Vagina (tissue), 2 donors: ENCODE measurements around the gene SLC17A7. TPM values are rescaled to one million over a fixed set of nuclear protein-coding genes. Genes with fewer than 3 reads are reported as not detected.

ENCODE experiments used
- DNase-seq, 2 donors: peaks; one replicate each; pipeline ENCODE4 v3.0.0-alpha.2; 2017; ENCODE audit errors: extremely low spot score in 2 of 2
- H3K27ac ChIP-seq: fragments of 200-600 bp; sonication (generic); one replicate; pipeline ENCODE4 v1.5.1; 2019
- H3K27me3 ChIP-seq: fragments of 200-600 bp; sonication (generic); one replicate; pipeline ENCODE4 v1.5.1; 2019
- H3K36me3 ChIP-seq, 2 donors: fragments of 200-600 bp; sonication (generic); one replicate each; pipeline ENCODE4 v1.5.1; 2017 to 2019
- H3K4me1 ChIP-seq: fragments of 200-600 bp; sonication (generic); one replicate; pipeline ENCODE4 v1.5.1; 2019
- H3K4me3 ChIP-seq, 2 donors: fragments of 200-600 bp; sonication (generic); 1 replicate in 1 of 2; 2 replicates in 1 of 2; pipeline ENCODE4 v1.5.1; 2016 to 2019
- H3K9me3 ChIP-seq: fragments of 200-600 bp; sonication (generic); one replicate; pipeline ENCODE4 v1.5.1; 2019
- POLR2A ChIP-seq, 2 donors: fragments of 450-650 bp; IDR thresholded peaks; one replicate each; pipeline ENCODE4 v1.6.1; 2017; ENCODE audit warnings: antibody characterized with exemption in 2 of 2, mild to moderate bottlenecking in 2 of 2, moderate library complexity in 2 of 2
- POLR2AphosphoS5 ChIP-seq, 2 donors: sonication (generic); formaldehyde crosslinking; IDR thresholded peaks; one replicate each; pipeline ENCODE4 v1.9.0; 2017; ENCODE audit warnings: antibody characterized with exemption in 2 of 2, mild to moderate bottlenecking in 2 of 2, low read depth in 1 of 2; ENCODE audit not compliant: insufficient read depth in 1 of 2
- intact Hi-C: fragments of 100-400 bp; cut with DNase I; formaldehyde crosslinking; loops from one replicate; pipeline ENCODE4 v1.15.1; 2023
- total RNA-seq: library from RNA; depleted of rRNA; stranded (reverse); fragments of >200 nt; gene quantifications from one replicate; pipeline ENCODE4 v1.2.3, GENCODE V29; 2016
- TF ChIP-seq, protein P1 (sequence below), 3 experiments: fragments of 450-650 bp in 2 of 3; fragments of 200-600 bp in 1 of 3; sonication (generic) in 1 of 3; IDR thresholded peaks; one replicate each; pipeline ENCODE4 v1.5.1; 2017 to 2019; ENCODE audit warnings: antibody characterized with exemption in 3 of 3, mild to moderate bottlenecking in 2 of 3, moderate library complexity in 2 of 3

The SLC17A7 gene
- total RNA-seq, 1 donor from 2014 or later = 0.74 TPM

DNA sequence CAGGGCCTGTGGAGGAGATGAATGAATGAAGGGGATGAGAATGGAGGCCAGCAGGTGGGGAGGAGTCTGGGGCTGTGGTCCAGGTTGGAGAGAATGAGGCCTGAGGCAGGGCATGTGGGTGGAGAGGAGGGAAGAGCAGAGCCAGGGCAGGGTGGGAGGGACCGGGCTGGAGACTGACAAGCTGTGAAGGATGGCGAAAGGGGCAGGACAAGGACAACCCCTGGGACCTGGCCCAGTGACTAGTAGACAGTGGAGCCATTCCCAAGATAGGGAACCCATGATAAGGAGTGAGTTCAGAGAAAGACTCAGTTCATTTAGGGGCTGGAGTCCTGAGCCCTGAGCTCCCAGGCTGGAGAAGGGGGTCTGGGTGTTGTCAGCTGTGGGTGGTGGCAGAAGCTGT is 21.1 kb downstream of the SLC17A7 start:
- DNase-seq = no peak
- no peak overlapping the region for H3K27ac ChIP-seq
- H3K36me3 ChIP-seq = no peaks in the 10 kb centered on the region
- intact Hi-C loops = no loop called here
- TF ChIP-seq POLR2A (IDR thresholded peaks at IDR 0.05) (no peak), POLR2AphosphoS5 (IDR thresholded peaks at IDR 0.05; ENCODE audit: insufficient read depth in 1 of 2, low read depth in 1 of 2) (no peak)
- TF ChIP-seq, protein P1, sequence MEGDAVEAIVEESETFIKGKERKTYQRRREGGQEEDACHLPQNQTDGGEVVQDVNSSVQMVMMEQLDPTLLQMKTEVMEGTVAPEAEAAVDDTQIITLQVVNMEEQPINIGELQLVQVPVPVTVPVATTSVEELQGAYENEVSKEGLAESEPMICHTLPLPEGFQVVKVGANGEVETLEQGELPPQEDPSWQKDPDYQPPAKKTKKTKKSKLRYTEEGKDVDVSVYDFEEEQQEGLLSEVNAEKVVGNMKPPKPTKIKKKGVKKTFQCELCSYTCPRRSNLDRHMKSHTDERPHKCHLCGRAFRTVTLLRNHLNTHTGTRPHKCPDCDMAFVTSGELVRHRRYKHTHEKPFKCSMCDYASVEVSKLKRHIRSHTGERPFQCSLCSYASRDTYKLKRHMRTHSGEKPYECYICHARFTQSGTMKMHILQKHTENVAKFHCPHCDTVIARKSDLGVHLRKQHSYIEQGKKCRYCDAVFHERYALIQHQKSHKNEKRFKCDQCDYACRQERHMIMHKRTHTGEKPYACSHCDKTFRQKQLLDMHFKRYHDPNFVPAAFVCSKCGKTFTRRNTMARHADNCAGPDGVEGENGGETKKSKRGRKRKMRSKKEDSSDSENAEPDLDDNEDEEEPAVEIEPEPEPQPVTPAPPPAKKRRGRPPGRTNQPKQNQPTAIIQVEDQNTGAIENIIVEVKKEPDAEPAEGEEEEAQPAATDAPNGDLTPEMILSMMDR (IDR thresholded peaks at IDR 0.05) = no peak
- H3K4me1 ChIP-seq = peaks cover 26% of the 10 kb centered on the region
- H3K9me3 ChIP-seq = no peaks in the 10 kb centered on the region
- no peak overlapping the region for H3K4me3 ChIP-seq
- peaks cover 25% of the 10 kb centered on the region for H3K27me3 ChIP-seq

GRCh38 chr19:49419173-49419572 is 22.2 kb downstream of the SLC17A7 start:
- TF ChIP-seq, protein P1 (IDR thresholded peaks at IDR 0.05) = no peak
- no peak for TF ChIP-seq POLR2A (IDR thresholded peaks at IDR 0.05)
- no peak for TF ChIP-seq POLR2AphosphoS5 (IDR thresholded peaks at IDR 0.05; ENCODE audit: insufficient read depth in 1 of 2, low read depth in 1 of 2)
- Histone ChIP-seq H3K36me3 (no peaks in the 10 kb centered on the region), H3K4me3 (no peak overlapping the region), H3K27me3 (peaks cover 25% of the 10 kb centered on the region), H3K9me3 (no peaks in the 10 kb centered on the region), H3K4me1 (peaks cover 26% of the 10 kb centered on the region), H3K27ac (no peak overlapping the region)
- DNase-seq = no peak
- intact Hi-C loops = no loop called here

GRCh38 chr19:49418511-49418910 is 22.8 kb downstream of the SLC17A7 start:
- peaks cover 23% of the 10 kb centered on the region for H3K27me3 ChIP-seq
- H3K4me3 ChIP-seq = no peak overlapping the region
- no peak overlapping the region for H3K27ac ChIP-seq
- TF ChIP-seq, protein P1 (IDR thresholded peaks at IDR 0.05) = no peak
- TF ChIP-seq POLR2A (IDR thresholded peaks at IDR 0.05) (no peak), POLR2AphosphoS5 (IDR thresholded peaks at IDR 0.05; ENCODE audit: insufficient read depth in 1 of 2, low read depth in 1 of 2) (no peak)
- no peaks in the 10 kb centered on the region for H3K36me3 ChIP-seq
- H3K4me1 ChIP-seq = peaks cover 25% of the 10 kb centered on the region
- no peak for DNase-seq
- H3K9me3 ChIP-seq = no peaks in the 10 kb centered on the region
- intact Hi-C loops = no loop called here

GRCh38 chr19:49417088-49417487 is 24.2 kb downstream of the SLC17A7 start:
- DNase-seq = no peak
- peaks cover 11% of the 10 kb centered on the region for H3K4me1 ChIP-seq
- H3K27me3 ChIP-seq = peaks cover 9% of the 10 kb centered on the region
- no peak overlapping the region for H3K4me3 ChIP-seq
- H3K27ac ChIP-seq = no peak overlapping the region
- no peaks in the 10 kb centered on the region for H3K9me3 ChIP-seq
- H3K36me3 ChIP-seq = no peaks in the 10 kb centered on the region
- TF ChIP-seq, protein P1 (IDR thresholded peaks at IDR 0.05) = no peak
- no peak for TF ChIP-seq POLR2A (IDR thresholded peaks at IDR 0.05)
- TF ChIP-seq POLR2AphosphoS5 (IDR thresholded peaks at IDR 0.05; ENCODE audit: insufficient read depth in 1 of 2, low read depth in 1 of 2) = no peak
- intact Hi-C loops = no loop called here

DNA sequence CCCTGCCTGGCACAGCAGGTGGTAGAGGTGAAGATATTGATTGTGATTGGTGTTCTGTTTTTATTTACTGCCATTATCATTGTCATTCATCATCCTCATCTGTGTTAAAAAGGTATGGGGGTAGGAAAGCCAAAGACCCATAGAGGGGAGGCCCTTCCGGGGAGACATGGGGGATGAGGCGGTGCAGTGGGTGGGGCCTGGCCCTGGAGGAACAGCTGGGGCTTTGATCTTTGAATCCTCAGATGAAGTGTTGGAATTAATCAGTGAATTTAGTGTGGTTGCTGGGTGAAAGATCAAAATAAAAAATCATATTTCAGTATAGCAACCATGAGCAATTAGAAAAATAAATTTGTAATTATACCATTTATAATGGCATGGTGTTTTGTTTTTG is 25.5 kb downstream of the SLC17A7 start:
- H3K4me3 ChIP-seq = no peak overlapping the region
- H3K27me3 ChIP-seq = no peaks in the 10 kb centered on the region
- intact Hi-C loops = no loop called here
- no peaks in the 10 kb centered on the region for H3K36me3 ChIP-seq
- H3K4me1 ChIP-seq = peaks cover 2% of the 10 kb centered on the region
- no peak overlapping the region for H3K27ac ChIP-seq
- H3K9me3 ChIP-seq = no peaks in the 10 kb centered on the region
- no peak for DNase-seq
- TF ChIP-seq POLR2AphosphoS5 (IDR thresholded peaks at IDR 0.05; ENCODE audit: insufficient read depth in 1 of 2, low read depth in 1 of 2) (no peak), POLR2A (IDR thresholded peaks at IDR 0.05) (no peak)
- TF ChIP-seq, protein P1 (IDR thresholded peaks at IDR 0.05) = no peak
